WI38 (cell line): ENCODE measurements around the gene PHACTR3.

ENCODE experiments used
- H3K4me3 ChIP-seq: 2 replicates; pipeline ENCODE4 v1.5.1; 2011; ENCODE audit warnings: low read depth, mild to moderate bottlenecking, control low read depth, low read length
- TF ChIP-seq, protein P1 (sequence below): IDR thresholded peaks from 2 replicates; pipeline ENCODE4 v1.5.1; 2012; ENCODE audit warnings: low read depth, mild to moderate bottlenecking, control low read depth, low read length

The PHACTR3 gene

DNA sequence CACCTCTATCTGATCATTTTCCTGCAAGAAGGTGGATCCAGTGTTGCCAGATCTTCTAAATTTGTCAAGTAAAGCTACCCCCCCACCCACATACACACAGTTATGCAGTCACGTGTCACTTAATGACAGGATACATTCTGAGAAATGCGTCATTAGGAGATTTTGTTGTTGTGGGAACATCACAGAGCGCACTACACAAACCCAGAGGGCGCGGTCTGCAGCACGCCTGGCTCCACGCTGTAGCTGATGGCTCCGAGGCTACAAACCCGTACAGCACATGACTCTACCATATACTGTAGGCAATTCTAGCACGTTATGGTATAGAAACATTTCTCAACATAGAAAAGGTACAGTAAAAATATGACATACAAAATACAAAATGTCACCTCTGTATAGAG lies 202.2 kb downstream of the PHACTR3 start:
- no peak overlapping the region for H3K4me3 ChIP-seq
- TF ChIP-seq, protein P1, sequence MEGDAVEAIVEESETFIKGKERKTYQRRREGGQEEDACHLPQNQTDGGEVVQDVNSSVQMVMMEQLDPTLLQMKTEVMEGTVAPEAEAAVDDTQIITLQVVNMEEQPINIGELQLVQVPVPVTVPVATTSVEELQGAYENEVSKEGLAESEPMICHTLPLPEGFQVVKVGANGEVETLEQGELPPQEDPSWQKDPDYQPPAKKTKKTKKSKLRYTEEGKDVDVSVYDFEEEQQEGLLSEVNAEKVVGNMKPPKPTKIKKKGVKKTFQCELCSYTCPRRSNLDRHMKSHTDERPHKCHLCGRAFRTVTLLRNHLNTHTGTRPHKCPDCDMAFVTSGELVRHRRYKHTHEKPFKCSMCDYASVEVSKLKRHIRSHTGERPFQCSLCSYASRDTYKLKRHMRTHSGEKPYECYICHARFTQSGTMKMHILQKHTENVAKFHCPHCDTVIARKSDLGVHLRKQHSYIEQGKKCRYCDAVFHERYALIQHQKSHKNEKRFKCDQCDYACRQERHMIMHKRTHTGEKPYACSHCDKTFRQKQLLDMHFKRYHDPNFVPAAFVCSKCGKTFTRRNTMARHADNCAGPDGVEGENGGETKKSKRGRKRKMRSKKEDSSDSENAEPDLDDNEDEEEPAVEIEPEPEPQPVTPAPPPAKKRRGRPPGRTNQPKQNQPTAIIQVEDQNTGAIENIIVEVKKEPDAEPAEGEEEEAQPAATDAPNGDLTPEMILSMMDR = no peak

DNA sequence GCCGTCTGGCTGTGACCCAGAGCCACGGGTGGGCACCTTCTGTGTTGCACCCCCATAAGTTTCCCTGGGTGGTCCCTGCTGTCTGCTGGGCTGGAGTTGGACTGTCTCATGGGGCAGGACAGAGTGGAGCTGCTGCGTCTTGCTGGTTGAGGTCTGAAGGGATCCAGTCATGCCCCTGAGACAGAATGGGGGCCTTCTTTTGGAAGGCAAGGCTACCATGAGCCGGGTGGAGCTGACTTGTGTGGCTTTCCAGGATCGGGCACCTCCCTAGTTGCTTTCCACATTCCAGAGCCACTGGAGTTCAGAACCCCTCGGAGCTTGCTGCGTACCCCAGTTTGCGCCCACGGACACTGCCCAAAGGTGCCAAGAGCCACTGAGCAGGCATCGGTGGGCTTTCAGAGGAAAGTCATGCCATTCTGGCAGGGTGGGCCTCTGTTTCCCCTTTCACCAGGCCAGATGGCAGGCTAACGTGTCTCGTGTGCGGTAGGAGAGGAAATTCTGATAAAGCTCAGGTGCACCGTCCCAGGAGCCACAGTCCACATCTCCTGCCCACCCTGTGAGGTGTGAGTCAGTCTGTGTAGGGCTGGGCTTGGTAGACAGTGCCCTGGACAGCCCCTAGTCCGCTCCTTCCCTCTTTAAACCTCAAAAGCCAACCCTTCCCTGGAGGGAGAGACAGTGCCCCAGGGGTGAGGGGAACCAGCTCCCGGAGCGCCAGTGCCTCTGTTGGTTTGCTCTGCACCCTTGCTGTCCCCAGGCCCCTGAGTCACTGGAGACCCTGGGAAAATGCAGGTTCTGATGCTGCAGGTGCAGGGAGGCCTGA lies 203.8 kb downstream of the PHACTR3 start:
- H3K4me3 ChIP-seq = no peak overlapping the region

DNA sequence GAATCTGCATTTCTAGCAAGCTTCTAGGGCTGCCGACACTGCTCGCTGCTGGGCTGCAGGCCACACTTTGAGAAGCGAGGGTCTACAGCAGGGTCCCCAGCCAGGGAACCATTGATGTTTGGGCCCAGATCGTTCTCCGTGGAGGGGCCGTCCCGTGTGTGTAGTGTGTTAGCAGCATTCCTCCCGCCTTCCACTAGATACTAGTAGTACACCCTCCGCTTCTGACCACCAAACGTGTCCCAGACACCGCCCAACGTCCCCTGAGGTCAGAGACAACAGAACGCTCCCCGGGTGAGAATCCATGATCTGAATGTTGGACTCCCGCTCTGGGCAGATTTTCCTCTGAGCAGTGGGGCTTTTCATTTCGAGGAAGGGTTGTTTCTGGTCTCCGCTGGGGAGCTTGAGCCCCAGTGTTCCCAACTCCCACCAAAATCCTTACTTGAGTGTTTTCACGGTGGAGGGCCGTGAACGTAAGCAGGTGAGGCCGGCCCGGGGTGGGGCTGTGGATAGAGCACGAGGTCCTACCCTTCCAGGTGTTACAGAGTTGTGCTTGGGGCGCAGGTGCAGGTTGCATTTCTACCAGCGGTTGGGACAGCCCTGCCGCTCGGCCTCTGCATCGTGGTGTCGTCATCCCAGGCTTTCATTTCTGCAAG lies 204.5 kb downstream of the PHACTR3 start:
- no peak overlapping the region for H3K4me3 ChIP-seq
- TF ChIP-seq, protein P1 = no peak

More for the DNA sequence above, 203.8 kb downstream of the PHACTR3 start:
- TF ChIP-seq, protein P1 = no peak

DNA sequence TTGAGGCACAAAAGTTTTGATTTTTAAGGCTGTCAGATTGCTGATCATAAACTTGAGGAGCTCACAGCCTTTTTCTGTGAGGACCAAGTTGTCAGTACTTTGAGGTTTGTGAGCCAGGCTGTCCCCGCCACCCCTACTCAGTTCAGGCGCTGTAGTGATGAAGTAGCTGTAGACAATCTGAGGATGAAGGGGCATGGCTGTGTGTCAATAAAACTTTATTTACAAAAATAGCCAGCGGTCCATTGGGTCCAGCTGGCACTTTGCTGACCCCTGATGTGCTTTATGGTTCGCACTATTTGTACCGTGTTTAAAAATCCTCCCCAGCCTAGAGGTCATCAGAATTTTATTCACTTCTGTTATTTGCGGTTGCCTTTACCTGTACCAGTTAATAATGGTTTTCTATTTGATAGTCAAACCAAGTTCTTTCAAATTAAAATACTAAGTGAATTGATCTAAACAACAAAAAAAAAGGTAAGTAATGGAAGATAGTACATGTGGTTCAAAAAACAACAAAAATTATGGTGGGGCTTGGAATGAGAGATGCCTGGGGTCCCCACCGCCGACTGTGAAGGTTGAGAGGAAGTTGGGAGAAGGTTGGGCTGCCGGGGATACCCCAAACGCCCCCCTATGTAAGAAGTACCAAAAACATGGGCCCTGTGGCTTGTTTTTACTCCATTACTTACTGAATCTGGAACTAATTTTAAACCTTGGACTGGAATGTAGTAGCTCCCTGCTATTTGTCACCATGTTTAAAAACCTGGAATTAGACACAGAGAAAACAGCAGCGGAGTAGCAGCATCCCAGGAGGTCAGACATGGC lies 205.5 kb downstream of the PHACTR3 start:
- H3K4me3 ChIP-seq = no peak overlapping the region
- TF ChIP-seq, protein P1 = no peak

DNA sequence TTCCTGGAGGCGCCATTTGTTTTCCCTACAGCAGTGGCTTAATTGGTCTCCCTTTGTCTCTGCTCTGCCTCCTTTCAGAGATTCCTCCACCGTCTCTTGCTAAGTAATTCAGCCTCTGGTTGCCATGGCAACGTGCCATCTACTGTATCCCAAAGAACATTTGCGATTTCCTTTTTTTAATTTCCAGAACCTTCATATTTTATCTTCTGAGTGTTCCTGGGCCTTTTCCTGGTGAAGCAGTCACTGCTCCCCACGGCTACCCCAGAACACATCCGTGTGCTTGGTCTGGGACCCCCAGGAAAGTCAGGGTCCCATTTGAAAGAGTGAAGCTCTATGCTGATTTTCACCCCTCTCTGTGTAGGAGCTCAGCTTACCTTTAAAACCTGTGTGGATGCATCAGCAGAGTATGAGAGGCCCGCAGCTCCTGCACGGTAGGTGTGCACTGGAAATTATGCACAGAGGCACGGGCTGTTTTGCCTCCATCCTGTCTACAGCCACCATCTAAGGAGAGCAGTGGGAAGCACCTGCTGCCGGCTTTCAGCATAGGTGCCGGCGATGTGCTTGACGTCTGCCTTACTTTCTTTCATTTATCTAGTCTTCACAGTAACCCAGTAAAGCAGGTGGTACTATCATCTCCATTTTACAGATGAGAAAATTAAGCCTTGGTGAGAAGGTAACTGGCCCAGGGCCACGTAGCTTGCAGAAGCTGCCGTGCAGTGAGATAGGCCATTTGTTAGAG lies 206.3 kb downstream of the PHACTR3 start:
- H3K4me3 ChIP-seq = no peak overlapping the region
- TF ChIP-seq, protein P1 = no peak

DNA sequence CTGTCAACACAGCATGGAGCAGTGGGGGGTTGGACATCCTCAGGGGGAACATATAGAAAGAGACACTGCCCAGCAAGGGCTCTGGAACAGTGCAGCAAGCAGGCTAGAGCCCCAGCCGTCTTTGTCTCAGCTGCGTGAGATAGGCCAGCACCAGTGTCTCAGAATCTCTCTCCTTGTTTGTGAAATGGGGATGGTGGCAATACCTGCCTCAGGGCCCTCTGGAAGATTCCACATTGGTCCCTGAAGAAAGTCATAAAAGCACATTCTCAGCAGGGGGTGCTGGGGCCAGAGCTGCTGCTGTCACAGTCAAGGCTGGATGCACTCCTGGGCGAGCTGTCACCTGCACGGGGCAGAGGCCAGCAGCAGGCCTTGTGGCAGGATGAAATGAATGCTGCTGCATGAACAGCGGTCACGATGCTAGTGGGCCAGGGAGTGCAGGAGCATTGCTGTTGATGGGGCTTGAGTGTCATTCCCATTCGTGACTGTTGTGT lies 207.4 kb downstream of the PHACTR3 start:
- no peak overlapping the region for H3K4me3 ChIP-seq

More for the DNA sequence above, 207.4 kb downstream of the PHACTR3 start:
- TF ChIP-seq, protein P1 = no peak
